Stomach (tissue), 4 donors: ENCODE results near the gene DSE.

ENCODE experiments used
- CTCF ChIP-seq, 7 experiments: fragments of 450-650 bp in 4 of 7; fragments of 200-600 bp in 3 of 7; sonication (generic) in 3 of 7; IDR thresholded peaks; one replicate each; pipeline ENCODE4 v1.5.1; 2016 to 2019; ENCODE audit warnings: antibody characterized with exemption in 7 of 7, control low read depth in 2 of 7, mild to moderate bottlenecking in 1 of 7
- POLR2A ChIP-seq, 4 donors: fragments of 450-650 bp; IDR thresholded peaks; one replicate each; pipeline ENCODE4 v1.6.1; 2016; ENCODE audit warnings: antibody characterized with exemption in 4 of 4, control low read depth in 2 of 4, mild to moderate bottlenecking in 1 of 4, moderate library complexity in 1 of 4
- POLR2AphosphoS5 ChIP-seq, 3 donors: sonication (generic); formaldehyde crosslinking; IDR thresholded peaks; one replicate each; pipeline ENCODE4 v1.6.1; 2016; ENCODE audit warnings: antibody characterized with exemption in 3 of 3

DNA sequence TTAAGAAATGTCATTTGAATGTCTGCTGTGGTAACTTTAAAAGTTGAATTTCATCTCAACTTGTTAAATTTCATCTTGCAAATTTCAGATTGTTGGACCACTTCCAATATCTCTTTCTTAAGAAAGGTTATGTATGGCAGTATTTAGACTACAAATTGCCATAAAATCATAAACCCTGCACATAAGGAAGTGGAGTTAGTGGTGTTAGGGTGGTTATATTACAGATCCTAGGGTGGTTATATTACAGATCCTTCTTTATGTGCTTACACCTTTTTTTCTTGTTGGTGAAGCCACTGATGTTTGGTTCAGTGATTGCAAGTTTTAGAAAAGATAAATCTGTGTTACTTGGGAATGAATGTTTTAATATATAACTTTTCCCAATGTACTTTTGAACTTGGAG is 9.0 kb downstream of the DSE start:
- TF ChIP-seq CTCF (IDR thresholded peaks at IDR 0.05) (no peak), POLR2AphosphoS5 (IDR thresholded peaks at IDR 0.05) (no peak), POLR2A (IDR thresholded peaks at IDR 0.05) (no peak)
